Measurements from ENCODE around the gene EXOG. TPM values are rescaled to one million over a fixed set of nuclear protein-coding genes. Genes with fewer than 3 reads are reported as not detected.

Gene EXOG
- total and polyA plus RNA-seq, 2 of the 13 experiments (the other 11 are each of a cell fraction or from before 2014, with no cell fraction given): 5.5 to 9.5 TPM

DNA sequence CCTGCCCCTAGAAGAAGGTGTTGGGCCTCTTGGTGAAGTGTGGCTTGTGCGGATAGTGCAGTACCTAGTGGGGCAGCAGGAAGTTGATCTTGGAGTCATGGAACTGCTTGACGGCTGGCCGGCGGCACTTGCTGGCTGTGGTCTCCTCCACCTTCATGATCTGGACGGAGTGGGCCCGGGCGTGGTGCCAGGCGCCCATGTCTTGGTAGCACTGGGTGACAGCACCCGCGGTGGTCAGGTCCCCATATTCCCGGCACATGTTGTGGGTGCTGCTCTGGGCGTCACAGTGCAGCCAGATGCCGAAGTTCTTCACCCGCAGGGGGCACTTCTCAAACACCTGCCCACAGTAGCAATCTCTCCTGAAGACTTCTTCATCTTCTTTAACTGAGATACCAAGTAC lies 30.7 kb downstream of the EXOG start:
- peaks cover 0 to 16% of the 10 kb centered on the region in 2 experiments; a peak in 3 of 5 replicates for H3K36me3 ChIP-seq (replicated peaks in 1 of 2; ENCODE audit: control insufficient read depth in 1 of 2, insufficient read depth in 2 of 2, low read length in 2 of 2)
- no peak for ATAC-seq
- in situ Hi-C loops (cut with HindIII; ENCODE audit: extremely low pct_ligation_motif_present, low pct_unique_long_range_greater_than_20kb): no loop called here

GRCh38 chr3:38528457-38528856 lies 32.3 kb downstream of the EXOG start:
- H3K27me3 ChIP-seq (ENCODE audit: control insufficient read depth in 1 of 2, insufficient read depth in 2 of 2, low read length in 2 of 2): no peaks in the 10 kb centered on the region
- CTCF ChIA-PET (ENCODE audit: low intra/inter-chr PET ratio, low total read pairs): no interaction called here
- H2AFZ ChIP-seq (ENCODE audit: low read length): no peak overlapping the region
- H3K9ac ChIP-seq (ENCODE audit: insufficient read depth, low read depth, low read length): no peak overlapping the region
- H3K36me3 ChIP-seq (replicated peaks in 1 of 2; ENCODE audit: control insufficient read depth in 1 of 2, insufficient read depth in 2 of 2, low read length in 2 of 2): peaks cover 0 to 16% of the 10 kb centered on the region in 2 experiments; a peak in 3 of 5 replicates
- ATAC-seq (peak; percentile 75), DNase-seq (ENCODE audit: low spot score) (peak; percentile 28), FAIRE-seq (peak; percentile 18)
- POLR2A ChIA-PET: no interaction called here
- intact Hi-C loops (cut with micrococcal nuclease; ENCODE audit: unreplicated experiment) (no loop called here), in situ Hi-C loops (cut with HindIII; ENCODE audit: extremely low pct_ligation_motif_present, low pct_unique_long_range_greater_than_20kb) (no loop called here)
- peak; percentile 49 for TF ChIP-seq CTCF (CRISPR knock-in tag; IDR thresholded peaks at IDR 0.05)
- TF ChIP-seq DR1 (CRISPR knock-in tag; IDR thresholded peaks at IDR 0.05): no peak
- TF ChIP-seq RNF2 (conservative IDR thresholded peaks at IDR 0.05; ENCODE audit: low read depth): no peak
- TF ChIP-seq ZFP82 (CRISPR knock-in tag; IDR thresholded peaks at IDR 0.05; ENCODE audit: borderline replicate concordance): no peak
- TF ChIP-seq, protein P1, sequence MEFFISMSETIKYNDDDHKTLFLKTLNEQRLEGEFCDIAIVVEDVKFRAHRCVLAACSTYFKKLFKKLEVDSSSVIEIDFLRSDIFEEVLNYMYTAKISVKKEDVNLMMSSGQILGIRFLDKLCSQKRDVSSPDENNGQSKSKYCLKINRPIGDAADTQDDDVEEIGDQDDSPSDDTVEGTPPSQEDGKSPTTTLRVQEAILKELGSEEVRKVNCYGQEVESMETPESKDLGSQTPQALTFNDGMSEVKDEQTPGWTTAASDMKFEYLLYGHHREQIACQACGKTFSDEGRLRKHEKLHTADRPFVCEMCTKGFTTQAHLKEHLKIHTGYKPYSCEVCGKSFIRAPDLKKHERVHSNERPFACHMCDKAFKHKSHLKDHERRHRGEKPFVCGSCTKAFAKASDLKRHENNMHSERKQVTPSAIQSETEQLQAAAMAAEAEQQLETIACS (CRISPR knock-in tag; IDR thresholded peaks at IDR 0.05): no peak
- no peak for TF ChIP-seq DMTF1 (CRISPR knock-in tag; IDR thresholded peaks at IDR 0.05)
- TF ChIP-seq ZNF839 (CRISPR knock-in tag; IDR thresholded peaks at IDR 0.05; ENCODE audit: borderline replicate concordance): no peak
- no peak overlapping the region for H3K27ac ChIP-seq (ENCODE audit: extremely low read length, insufficient read depth, low read length)
- H3K9me3 ChIP-seq (ENCODE audit: low read length): no peaks in the 10 kb centered on the region
- WGBS (ENCODE audit: low lambda C conversion rate): 100% methylated on average over 1 of the region's 1 CpG
- no peak overlapping the region for H3K4me3 ChIP-seq (replicated peaks in 1 of 3; ENCODE audit: insufficient read depth in 1 of 3, low read depth in 2 of 3, low read length in 3 of 3)
- no peaks in the 10 kb centered on the region for H3K4me1 ChIP-seq (ENCODE audit: insufficient read depth, low read length)
- H4K20me1 ChIP-seq (ENCODE audit: insufficient read depth, low read length): no peaks in the 10 kb centered on the region
- no peak overlapping the region for H3K4me2 ChIP-seq (ENCODE audit: low read depth, low read length)
- no TSS peak for BruUV-seq (replicated peaks)
- H3K79me2 ChIP-seq (ENCODE audit: insufficient read depth, low read length): no peaks in the 10 kb centered on the region

More for the DNA sequence above, 30.7 kb downstream of the EXOG start:
- no peak for FAIRE-seq
- Histone ChIP-seq H3K9ac (ENCODE audit: insufficient read depth, low read depth, low read length) (no peak overlapping the region), H3K4me2 (ENCODE audit: low read depth, low read length) (no peak overlapping the region), H3K27ac (ENCODE audit: extremely low read length, insufficient read depth, low read length) (no peak overlapping the region), H3K4me1 (ENCODE audit: insufficient read depth, low read length) (no peaks in the 10 kb centered on the region), H2AFZ (ENCODE audit: low read length) (no peak overlapping the region), H3K9me3 (ENCODE audit: low read length) (no peaks in the 10 kb centered on the region), H3K27me3 (ENCODE audit: control insufficient read depth in 1 of 2, insufficient read depth in 2 of 2, low read length in 2 of 2) (no peaks in the 10 kb centered on the region), H3K79me2 (ENCODE audit: insufficient read depth, low read length) (no peaks in the 10 kb centered on the region), H4K20me1 (ENCODE audit: insufficient read depth, low read length) (no peaks in the 10 kb centered on the region), H3K4me3 (replicated peaks in 1 of 3; ENCODE audit: insufficient read depth in 1 of 3, low read depth in 2 of 3, low read length in 3 of 3) (no peak overlapping the region)
- no peak for TF ChIP-seq RARG (CRISPR knock-in tag; IDR thresholded peaks at IDR 0.05; ENCODE audit: low read depth)
- ChIA-PET CTCF (ENCODE audit: low intra/inter-chr PET ratio, low total read pairs) (no interaction called here), POLR2A (no interaction called here)
- no peak for DNase-seq (ENCODE audit: low spot score)
- intact Hi-C loops (cut with micrococcal nuclease; ENCODE audit: unreplicated experiment): no loop called here
- 100% methylated on average over 5 of the region's 14 CpGs for WGBS (ENCODE audit: low lambda C conversion rate)
- BruUV-seq (replicated peaks): no TSS peak
